Peyer's patch (tissue), 4 donors: ENCODE results near the gene RD3L. TPM values are rescaled to one million over a fixed set of nuclear protein-coding genes. Genes with fewer than 3 reads are reported as not detected.

Experiments used
- DNase-seq, 3 donors: peaks; one replicate each; pipeline ENCODE4 v3.0.0-alpha.2; 2017 to 2019
- H3K27ac ChIP-seq, 4 donors: fragments of 200-600 bp; sonication (generic); one replicate each; pipeline ENCODE4 v1.5.1; 2016 to 2019
- H3K27me3 ChIP-seq, 2 donors: fragments of 200-600 bp; sonication (generic); one replicate each; pipeline ENCODE4 v1.5.1; 2019
- H3K36me3 ChIP-seq, 3 donors: fragments of 200-600 bp; sonication (generic); one replicate each; pipeline ENCODE4 v1.5.1; 2016 to 2019
- H3K4me1 ChIP-seq, 4 donors: fragments of 200-600 bp; sonication (generic); one replicate each; pipeline ENCODE4 v1.5.1; 2016 to 2019
- H3K4me3 ChIP-seq, 4 donors: fragments of 200-600 bp; sonication (generic); 1 replicate in 3 of 4; 2 replicates in 1 of 4; pipeline ENCODE4 v1.5.1; 2016 to 2019; ENCODE audit warnings: mild to moderate bottlenecking in 1 of 4
- H3K9me3 ChIP-seq, 4 donors: fragments of 200-600 bp; sonication (generic); one replicate each; pipeline ENCODE4 v1.5.1; 2016 to 2019; ENCODE audit warnings: mild to moderate bottlenecking in 1 of 4
- POLR2A ChIP-seq, 2 donors: fragments of 450-650 bp; IDR thresholded peaks; one replicate each; pipeline ENCODE4 v1.5.1; 2017; ENCODE audit warnings: antibody characterized with exemption in 2 of 2, mild to moderate bottlenecking in 2 of 2, moderate library complexity in 2 of 2
- total RNA-seq, 4 donors: library from RNA; depleted of rRNA; stranded (reverse); fragments of >200 nt; gene quantifications; one replicate each; pipeline ENCODE4 v1.1.0, GENCODE V29; 2016
- TF ChIP-seq, protein P1 (sequence below), 6 experiments: fragments of 450-650 bp in 4 of 6; fragments of 200-600 bp in 2 of 6; sonication (generic) in 1 of 6; IDR thresholded peaks; one replicate each; pipeline ENCODE4 v1.5.1; 2017 to 2019; ENCODE audit warnings: antibody characterized with exemption in 6 of 6, mild to moderate bottlenecking in 3 of 6, moderate library complexity in 1 of 6

RD3L gene
- total RNA-seq, 4 donors from 2014 or later, result not detected

DNA sequence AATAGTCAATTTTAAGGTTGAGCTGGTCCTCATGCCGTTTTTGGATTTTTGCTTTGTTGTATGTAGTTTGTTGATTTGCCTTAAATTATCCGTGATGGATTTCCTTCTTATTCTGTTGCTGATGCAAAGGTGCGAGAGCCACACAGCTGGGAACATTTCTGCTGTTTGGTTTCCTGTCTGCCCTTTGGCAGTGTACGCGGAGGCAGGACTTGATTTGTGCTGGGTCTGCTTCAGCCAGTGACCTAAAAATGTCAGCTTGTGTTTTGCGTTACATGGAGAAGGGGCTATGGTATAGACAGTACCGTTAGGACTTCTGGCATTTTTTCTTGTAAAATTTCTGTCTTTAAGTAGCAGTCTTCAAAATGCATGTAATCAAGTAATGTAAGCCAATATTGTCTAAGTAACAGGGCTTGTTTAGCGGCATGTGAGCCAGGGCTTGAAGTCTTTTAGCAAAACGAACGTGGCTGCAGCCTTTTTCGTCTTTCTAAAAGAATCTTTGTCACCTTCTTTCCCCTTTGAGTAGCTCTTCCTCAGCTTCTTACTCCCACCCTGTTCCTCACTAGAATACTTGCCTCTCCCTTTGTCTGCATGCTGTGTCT lies 18.2 kb upstream of the RD3L start:
- no peaks in the 10 kb centered on the region for H3K4me1 ChIP-seq
- H3K4me3 ChIP-seq, result no peak overlapping the region
- no peak for TF ChIP-seq POLR2A (IDR thresholded peaks at IDR 0.05)
- TF ChIP-seq, protein P1, sequence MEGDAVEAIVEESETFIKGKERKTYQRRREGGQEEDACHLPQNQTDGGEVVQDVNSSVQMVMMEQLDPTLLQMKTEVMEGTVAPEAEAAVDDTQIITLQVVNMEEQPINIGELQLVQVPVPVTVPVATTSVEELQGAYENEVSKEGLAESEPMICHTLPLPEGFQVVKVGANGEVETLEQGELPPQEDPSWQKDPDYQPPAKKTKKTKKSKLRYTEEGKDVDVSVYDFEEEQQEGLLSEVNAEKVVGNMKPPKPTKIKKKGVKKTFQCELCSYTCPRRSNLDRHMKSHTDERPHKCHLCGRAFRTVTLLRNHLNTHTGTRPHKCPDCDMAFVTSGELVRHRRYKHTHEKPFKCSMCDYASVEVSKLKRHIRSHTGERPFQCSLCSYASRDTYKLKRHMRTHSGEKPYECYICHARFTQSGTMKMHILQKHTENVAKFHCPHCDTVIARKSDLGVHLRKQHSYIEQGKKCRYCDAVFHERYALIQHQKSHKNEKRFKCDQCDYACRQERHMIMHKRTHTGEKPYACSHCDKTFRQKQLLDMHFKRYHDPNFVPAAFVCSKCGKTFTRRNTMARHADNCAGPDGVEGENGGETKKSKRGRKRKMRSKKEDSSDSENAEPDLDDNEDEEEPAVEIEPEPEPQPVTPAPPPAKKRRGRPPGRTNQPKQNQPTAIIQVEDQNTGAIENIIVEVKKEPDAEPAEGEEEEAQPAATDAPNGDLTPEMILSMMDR (IDR thresholded peaks at IDR 0.05), result no peak
- no peak overlapping the region for H3K27ac ChIP-seq
- H3K27me3 ChIP-seq, result no peaks in the 10 kb centered on the region
- H3K36me3 ChIP-seq, result no peaks in the 10 kb centered on the region
- no peak for DNase-seq
- H3K9me3 ChIP-seq, result no peaks in the 10 kb centered on the region

DNA sequence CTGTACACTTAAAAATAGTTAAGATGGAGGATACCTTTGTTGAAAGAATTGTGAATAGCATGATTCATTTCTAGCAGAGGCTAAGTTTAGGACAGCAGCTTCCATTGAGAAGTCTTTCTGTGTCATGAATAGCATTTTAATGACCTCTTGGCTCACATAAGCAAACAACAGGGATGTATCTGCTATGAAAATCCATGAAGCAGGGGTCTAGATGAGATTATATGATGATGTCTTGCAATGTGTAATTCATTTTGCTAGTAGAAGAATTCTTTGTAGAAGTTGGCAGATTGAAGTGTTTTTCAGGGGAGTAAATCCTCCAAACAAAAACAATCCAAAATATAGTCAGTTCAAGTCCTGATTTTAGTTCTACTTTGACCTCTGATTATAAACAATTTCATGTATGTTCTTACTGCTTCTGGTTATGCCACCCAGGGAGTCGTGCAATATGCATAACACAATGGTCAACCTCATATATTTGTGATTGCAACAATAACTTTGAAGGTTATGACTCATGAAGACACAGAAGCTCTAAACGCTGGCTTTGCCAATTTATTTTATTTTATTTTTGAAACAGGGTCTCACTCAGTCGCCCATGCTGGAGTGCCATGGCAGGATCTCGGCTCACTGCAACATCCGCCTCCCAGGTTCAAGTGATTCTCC lies 6.9 kb upstream of the RD3L start:
- Histone ChIP-seq H3K9me3 (no peaks in the 10 kb centered on the region), H3K4me1 (no peaks in the 10 kb centered on the region), H3K4me3 (no peak overlapping the region), H3K36me3 (no peaks in the 10 kb centered on the region), H3K27ac (no peak overlapping the region), H3K27me3 (no peaks in the 10 kb centered on the region)
- no peak for TF ChIP-seq POLR2A (IDR thresholded peaks at IDR 0.05)
- TF ChIP-seq, protein P1 (IDR thresholded peaks at IDR 0.05), result no peak
- DNase-seq, result no peak

DNA sequence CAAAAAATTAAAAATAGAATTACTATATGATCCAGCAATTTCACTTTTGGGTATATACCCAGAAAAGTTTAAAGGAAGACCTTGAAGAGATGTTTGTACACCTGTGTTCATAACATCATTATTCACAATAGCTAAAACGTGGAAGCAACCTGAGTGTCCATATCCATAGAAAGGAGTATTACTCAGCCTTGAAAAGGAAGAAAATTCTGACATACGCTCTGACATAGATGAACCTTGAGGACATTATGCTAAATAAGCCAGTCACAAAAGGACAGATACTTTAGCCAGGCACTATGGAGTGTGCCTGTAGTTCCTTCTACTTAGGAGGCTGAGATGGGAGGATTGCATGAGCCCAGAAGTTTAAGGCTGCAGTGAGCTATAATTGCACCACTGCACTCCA lies 6.1 kb upstream of the RD3L start:
- TF ChIP-seq POLR2A (IDR thresholded peaks at IDR 0.05), result no peak
- TF ChIP-seq, protein P1 (IDR thresholded peaks at IDR 0.05), result no peak
- no peak for DNase-seq
- no peak overlapping the region for H3K4me3 ChIP-seq
- no peaks in the 10 kb centered on the region for H3K27me3 ChIP-seq
- H3K4me1 ChIP-seq, result no peaks in the 10 kb centered on the region
- no peak overlapping the region for H3K27ac ChIP-seq
- no peaks in the 10 kb centered on the region for H3K36me3 ChIP-seq
- H3K9me3 ChIP-seq, result no peaks in the 10 kb centered on the region

DNA sequence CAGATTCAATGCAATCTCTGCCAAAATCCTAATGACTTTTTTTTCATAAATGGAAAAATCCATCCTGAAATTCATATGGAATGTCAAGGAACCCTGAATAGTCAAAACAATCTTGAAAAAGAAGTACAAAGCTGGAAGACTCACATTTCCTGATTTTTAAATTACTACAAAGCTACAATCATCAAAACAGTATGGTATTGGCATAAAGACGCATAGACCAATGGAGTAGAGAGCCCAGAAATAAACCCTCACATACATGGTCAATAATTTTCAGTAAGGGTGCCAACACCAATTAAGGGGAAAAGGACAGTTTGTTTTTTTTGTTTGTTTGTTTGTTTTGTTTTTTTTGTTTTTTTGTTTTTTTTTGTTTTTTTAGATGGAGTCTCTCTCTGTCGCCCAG lies 4.6 kb upstream of the RD3L start:
- Histone ChIP-seq H3K36me3 (no peaks in the 10 kb centered on the region), H3K9me3 (no peaks in the 10 kb centered on the region), H3K27me3 (no peaks in the 10 kb centered on the region), H3K27ac (no peak overlapping the region), H3K4me3 (no peak overlapping the region), H3K4me1 (no peaks in the 10 kb centered on the region)
- TF ChIP-seq POLR2A (IDR thresholded peaks at IDR 0.05), result no peak
- TF ChIP-seq, protein P1 (IDR thresholded peaks at IDR 0.05), result no peak
- no peak for DNase-seq

DNA sequence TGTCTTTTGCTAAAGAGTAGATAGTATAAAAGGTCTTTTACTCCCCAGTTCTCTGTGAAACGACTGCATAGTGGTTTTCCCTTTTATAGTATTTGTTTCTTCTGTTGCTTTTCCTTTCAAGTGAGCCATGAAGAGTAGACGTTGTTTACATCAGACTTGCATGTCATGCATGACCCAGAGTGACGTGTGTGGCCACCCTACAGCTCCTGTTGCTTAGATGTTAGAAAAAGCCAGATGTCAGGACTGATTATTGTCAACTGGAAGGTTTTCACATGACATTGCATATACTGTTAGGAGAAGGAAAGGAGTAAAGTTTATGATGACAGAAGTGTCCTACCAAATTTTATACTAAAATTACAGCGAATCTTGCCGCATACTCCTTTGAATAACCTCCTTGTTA lies 1.3 kb upstream of the RD3L start:
- no peaks in the 10 kb centered on the region for H3K9me3 ChIP-seq
- DNase-seq, result no peak

More for the DNA sequence above, 1.3 kb upstream of the RD3L start:
- TF ChIP-seq POLR2A (IDR thresholded peaks at IDR 0.05), result no peak
- TF ChIP-seq, protein P1 (IDR thresholded peaks at IDR 0.05), result no peak
- H3K4me3 ChIP-seq, result no peak overlapping the region
- H3K27ac ChIP-seq, result no peak overlapping the region
- no peaks in the 10 kb centered on the region for H3K4me1 ChIP-seq
- no peaks in the 10 kb centered on the region for H3K27me3 ChIP-seq
- H3K36me3 ChIP-seq, result no peaks in the 10 kb centered on the region
